NCI-H2081 treated with DMSO at 0.1 percent for 48 hours (cell line): ENCODE measurements around the gene ANKRD42.

Experiments used
- DNase-seq: peaks from one replicate; lab custom pipeline; 2025; lab: John Stamatoyannopoulos, UW

The ANKRD42 gene

GRCh38 chr11:83193315-83194280 is at the start of gene ANKRD42:
Gene ANKRD42, plus strand, starts transcription at chr11:83193712. Its CDS starts 959 bp downstream, at chr11:83194671.
- DNase-seq: peak; percentile 52

GRCh38 chr11:83147895-83148294 is 45.6 kb upstream of the ANKRD42 start:
- DNase-seq: no peak

- no peak for DNase-seq
Measured at GRCh38 chr11:83150450-83150849, 43.1 kb upstream of the ANKRD42 start.

GRCh38 chr11:83151274-83151977 is 42.1 kb upstream of the ANKRD42 start:
- DNase-seq: no peak

GRCh38 chr11:83152264-83152663 is 41.2 kb upstream of the ANKRD42 start:
- no peak for DNase-seq

GRCh38 chr11:83153764-83154163 is 39.7 kb upstream of the ANKRD42 start:
- no peak for DNase-seq

- DNase-seq: peak; percentile 99
Measured at GRCh38 chr11:83156144-83156995, 37.1 kb upstream of the ANKRD42 start.

GRCh38 chr11:83156996-83157593 is 36.4 kb upstream of the ANKRD42 start, which contains the start of gene PCF11:
Gene PCF11, plus strand, starts transcription at chr11:83157131. Its CDS starts 309 bp downstream, at chr11:83157440.
- DNase-seq: no peak

- no peak for DNase-seq
Measured at GRCh38 chr11:83157594-83158356, 35.7 kb upstream of the ANKRD42 start.

- DNase-seq: no peak
Measured at GRCh38 chr11:83158357-83158786, 35.1 kb upstream of the ANKRD42 start.

- no peak for DNase-seq
Measured at GRCh38 chr11:83158965-83159901, 34.3 kb upstream of the ANKRD42 start.

GRCh38 chr11:83159902-83160865 is 33.3 kb upstream of the ANKRD42 start:
- no peak for DNase-seq

- DNase-seq: no peak
Measured at GRCh38 chr11:83161610-83162199, 31.8 kb upstream of the ANKRD42 start.

- no peak for DNase-seq
Measured at GRCh38 chr11:83162377-83162776, 31.1 kb upstream of the ANKRD42 start.

- no peak for DNase-seq
Measured at GRCh38 chr11:83166193-83166866, 27.2 kb upstream of the ANKRD42 start.

GRCh38 chr11:83168756-83169155 is 24.8 kb upstream of the ANKRD42 start:
- DNase-seq: no peak

GRCh38 chr11:83170865-83171264 is 22.6 kb upstream of the ANKRD42 start:
- no peak for DNase-seq
